ENCODE data around the gene SLC12A8. TPM values are rescaled to one million over a fixed set of nuclear protein-coding genes. Genes with fewer than 3 reads are reported as not detected.

The SLC12A8 gene
- total RNA-seq, 2 experiments from 2014 or later = 0.36 to 0.38 TPM

DNA sequence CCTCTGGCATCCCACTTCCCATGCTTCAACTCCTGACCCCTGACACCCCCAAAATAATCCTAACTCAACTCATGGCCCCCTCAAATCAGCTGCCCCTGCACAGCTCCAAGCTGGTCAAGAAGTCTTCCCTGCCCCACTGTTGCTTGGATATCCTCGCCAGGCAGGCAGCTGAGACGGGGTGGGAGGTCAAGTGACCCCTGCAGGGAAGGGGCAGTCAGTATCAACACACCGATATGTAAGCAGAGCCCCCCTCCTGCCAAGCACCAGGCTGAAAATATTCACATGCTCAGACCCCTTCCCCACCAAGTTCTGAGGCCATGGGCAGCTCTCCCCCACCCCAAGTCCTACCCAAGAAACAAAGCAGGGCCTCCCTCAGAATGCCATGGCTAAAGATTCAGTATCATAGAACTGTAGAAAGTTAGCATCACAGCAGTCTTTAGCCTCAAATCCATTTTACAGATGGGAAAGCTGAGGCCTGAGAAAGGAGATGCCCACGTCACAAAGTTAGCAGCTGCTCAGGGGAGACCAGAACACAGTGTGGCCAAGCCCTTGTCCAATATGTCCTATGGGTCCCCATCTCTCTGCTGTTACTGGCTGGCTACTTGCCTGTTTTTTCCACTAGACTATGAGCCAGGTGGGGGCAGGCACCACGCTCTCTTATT lies 67.8 kb downstream of the SLC12A8 start:
- Mint-ChIP-seq H3K4me1 (ENCODE audit: low read depth) (peaks cover 30% of the 10 kb centered on the region), H3K4me3 (no peak overlapping the region), H3K27ac (no peak overlapping the region), H3K9me3 (no peaks in the 10 kb centered on the region), H3K36me3 (ENCODE audit: low read depth) (no peaks in the 10 kb centered on the region), H3K27me3 (no peaks in the 10 kb centered on the region)
- H3K4me1 ChIP-seq (ENCODE audit: insufficient read depth, low read length) = peaks cover 47% of the 10 kb centered on the region
- ChIA-PET CTCF (no interaction called here), POLR2A (no interaction called here)
- TF ChIP-seq, protein P1, sequence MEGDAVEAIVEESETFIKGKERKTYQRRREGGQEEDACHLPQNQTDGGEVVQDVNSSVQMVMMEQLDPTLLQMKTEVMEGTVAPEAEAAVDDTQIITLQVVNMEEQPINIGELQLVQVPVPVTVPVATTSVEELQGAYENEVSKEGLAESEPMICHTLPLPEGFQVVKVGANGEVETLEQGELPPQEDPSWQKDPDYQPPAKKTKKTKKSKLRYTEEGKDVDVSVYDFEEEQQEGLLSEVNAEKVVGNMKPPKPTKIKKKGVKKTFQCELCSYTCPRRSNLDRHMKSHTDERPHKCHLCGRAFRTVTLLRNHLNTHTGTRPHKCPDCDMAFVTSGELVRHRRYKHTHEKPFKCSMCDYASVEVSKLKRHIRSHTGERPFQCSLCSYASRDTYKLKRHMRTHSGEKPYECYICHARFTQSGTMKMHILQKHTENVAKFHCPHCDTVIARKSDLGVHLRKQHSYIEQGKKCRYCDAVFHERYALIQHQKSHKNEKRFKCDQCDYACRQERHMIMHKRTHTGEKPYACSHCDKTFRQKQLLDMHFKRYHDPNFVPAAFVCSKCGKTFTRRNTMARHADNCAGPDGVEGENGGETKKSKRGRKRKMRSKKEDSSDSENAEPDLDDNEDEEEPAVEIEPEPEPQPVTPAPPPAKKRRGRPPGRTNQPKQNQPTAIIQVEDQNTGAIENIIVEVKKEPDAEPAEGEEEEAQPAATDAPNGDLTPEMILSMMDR (IDR thresholded peaks at IDR 0.05) = no peak
- ATAC-seq (ENCODE audit: poor library complexity) (no peak), DNase-seq (no peak)
- no peak overlapping the region for H3K27ac ChIP-seq (ENCODE audit: low read depth in 1 of 2, low read length in 2 of 2)
- H3K4me3 ChIP-seq (ENCODE audit: low read length) = no peak overlapping the region
- no peaks in the 10 kb centered on the region for H3K27me3 ChIP-seq (ENCODE audit: control insufficient read depth in 1 of 2, insufficient read depth in 2 of 2, low read length in 2 of 2)
- no peaks in the 10 kb centered on the region for H3K9me3 ChIP-seq (ENCODE audit: control insufficient read depth in 1 of 2, insufficient read depth in 1 of 2, low read length in 2 of 2)
- intact Hi-C loops (cut with DNase I, micrococcal nuclease) = loop anchor here (5.0 kb wide), 3 partner anchors 87 to 233 kb away; partner anchors contain the start of genes HEG1 (in 1 of the 2) and ZNF148 (in 1 of the 2)
- H3K36me3 ChIP-seq (ENCODE audit: insufficient read depth, low read length) = no peaks in the 10 kb centered on the region

GRCh38 chr3:125143982-125144652 lies 68.4 kb downstream of the SLC12A8 start:
- CTCF ChIA-PET = no interaction called here
- intact Hi-C loops (cut with DNase I, micrococcal nuclease) = loop anchor here (2.0 to 5.0 kb wide), 5 partner anchors 87 to 233 kb away; partner anchors contain the start of genes HEG1 (in 2 of the 2) and ZNF148 (in 1 of the 2)
- DNase-seq = no peak
- no peaks in the 10 kb centered on the region for H3K9me3 Mint-ChIP-seq
- H3K9me3 ChIP-seq (ENCODE audit: control insufficient read depth in 1 of 2, insufficient read depth in 1 of 2, low read length in 2 of 2) = no peaks in the 10 kb centered on the region
- no peak overlapping the region for H3K4me3 ChIP-seq (ENCODE audit: low read length)
- H3K27ac ChIP-seq (ENCODE audit: low read depth in 1 of 2, low read length in 2 of 2) = no peak overlapping the region
- no peaks in the 10 kb centered on the region for H3K36me3 Mint-ChIP-seq (ENCODE audit: low read depth)
- ATAC-seq (ENCODE audit: poor library complexity) = no peak
- no peaks in the 10 kb centered on the region for H3K36me3 ChIP-seq (ENCODE audit: insufficient read depth, low read length)
- H3K4me3 Mint-ChIP-seq = no peak overlapping the region
- peaks cover 36% of the 10 kb centered on the region for H3K4me1 Mint-ChIP-seq (ENCODE audit: low read depth)
- H3K27me3 ChIP-seq (ENCODE audit: control insufficient read depth in 1 of 2, insufficient read depth in 2 of 2, low read length in 2 of 2) = no peaks in the 10 kb centered on the region
- H3K27ac Mint-ChIP-seq = no peak overlapping the region
- peaks cover 47% of the 10 kb centered on the region for H3K4me1 ChIP-seq (ENCODE audit: insufficient read depth, low read length)
- POLR2A ChIA-PET = no interaction called here
- H3K27me3 Mint-ChIP-seq = no peaks in the 10 kb centered on the region
- TF ChIP-seq, protein P1 (IDR thresholded peaks at IDR 0.05) = no peak

GRCh38 chr3:125143538-125143937 lies 69.0 kb downstream of the SLC12A8 start:
- no peak overlapping the region for H3K27ac Mint-ChIP-seq
- POLR2A ChIA-PET = interaction anchor here (1.3 kb wide), 1 partner anchor 8 kb away, joined by 3 read pairs; no protein-coding TSS in a partner anchor
- Histone ChIP-seq H3K27me3 (ENCODE audit: control insufficient read depth in 1 of 2, insufficient read depth in 2 of 2, low read length in 2 of 2) (no peaks in the 10 kb centered on the region), H3K36me3 (ENCODE audit: insufficient read depth, low read length) (no peaks in the 10 kb centered on the region), H3K27ac (ENCODE audit: low read depth in 1 of 2, low read length in 2 of 2) (no peak overlapping the region), H3K4me3 (ENCODE audit: low read length) (no peak overlapping the region), H3K9me3 (ENCODE audit: control insufficient read depth in 1 of 2, insufficient read depth in 1 of 2, low read length in 2 of 2) (no peaks in the 10 kb centered on the region), H3K4me1 (ENCODE audit: insufficient read depth, low read length) (peaks cover 41% of the 10 kb centered on the region)
- intact Hi-C loops (cut with DNase I, micrococcal nuclease) = loop anchor here (2.0 to 5.0 kb wide), 5 partner anchors 86 to 234 kb away; partner anchors contain the start of genes HEG1 (in 2 of the 2) and ZNF148 (in 1 of the 2)
- peaks cover 36% of the 10 kb centered on the region for H3K4me1 Mint-ChIP-seq (ENCODE audit: low read depth)
- DNase-seq (no peak), ATAC-seq (ENCODE audit: poor library complexity) (no peak)
- no peaks in the 10 kb centered on the region for H3K36me3 Mint-ChIP-seq (ENCODE audit: low read depth)
- H3K27me3 Mint-ChIP-seq = no peaks in the 10 kb centered on the region
- CTCF ChIA-PET = no interaction called here
- H3K4me3 Mint-ChIP-seq = no peak overlapping the region
- TF ChIP-seq, protein P1 (IDR thresholded peaks at IDR 0.05) = no peak
- no peaks in the 10 kb centered on the region for H3K9me3 Mint-ChIP-seq

Data from CD4-positive, alpha-beta T cell (primary cell).